HG03520 (cell line): ENCODE data around the gene SLC9A5.

ENCODE experiments used
- ATAC-seq: cut with Tn5 transposase; IDR thresholded peaks from one replicate; pipeline ENCODE4 v1.9.1; 2021; ENCODE audit warnings: mild to moderate bottlenecking, moderate library complexity; ENCODE audit not compliant: unreplicated experiment

Gene SLC9A5

GRCh38 chr16:67248401-67249177 is at the start of gene SLC9A5:
SLC9A5 (plus strand) TSS chr16:67248979; CDS start chr16:67249015, 36 bp downstream.
- ATAC-seq = no peak

- ATAC-seq = no peak
Measured at GRCh38 chr16:67199011-67199807, 49.6 kb upstream of the SLC9A5 start, which contains the start of gene ELMO3. ELMO3 (plus strand) TSS chr16:67199131; CDS start chr16:67199327, 196 bp downstream.

GRCh38 chr16:67199808-67200198 is 49.0 kb upstream of the SLC9A5 start:
- ATAC-seq = no peak

GRCh38 chr16:67200491-67200890 is 48.3 kb upstream of the SLC9A5 start:
- ATAC-seq = no peak

- no peak for ATAC-seq
Measured at GRCh38 chr16:67201411-67202345, 47.1 kb upstream of the SLC9A5 start.

GRCh38 chr16:67202426-67202825 is 46.4 kb upstream of the SLC9A5 start:
- no peak for ATAC-seq

GRCh38 chr16:67202956-67203493 is 45.8 kb upstream of the SLC9A5 start:
- ATAC-seq = no peak

GRCh38 chr16:67204076-67204475 is 44.7 kb upstream of the SLC9A5 start:
- ATAC-seq = no peak

GRCh38 chr16:67206129-67206837 is 42.5 kb upstream of the SLC9A5 start:
- ATAC-seq = no peak

GRCh38 chr16:67206838-67207248 is 41.9 kb upstream of the SLC9A5 start:
- no peak for ATAC-seq

- ATAC-seq = no peak
Measured at GRCh38 chr16:67207249-67208091, 41.3 kb upstream of the SLC9A5 start.

GRCh38 chr16:67208154-67208896 is 40.5 kb upstream of the SLC9A5 start:
- ATAC-seq = no peak

GRCh38 chr16:67209565-67209964 is 39.2 kb upstream of the SLC9A5 start:
- ATAC-seq = no peak

- ATAC-seq = no peak
Measured at GRCh38 chr16:67210069-67210937, 38.5 kb upstream of the SLC9A5 start.

GRCh38 chr16:67211674-67212073 is 37.1 kb upstream of the SLC9A5 start:
- ATAC-seq = no peak

- ATAC-seq = no peak
Measured at GRCh38 chr16:67212766-67213165, 36.0 kb upstream of the SLC9A5 start.

GRCh38 chr16:67213197-67214019 is 35.4 kb upstream of the SLC9A5 start:
- no peak for ATAC-seq
